22Rv1 (cell line): Measurements from ENCODE around the gene CPNE4.

Experiments used
- CTCF ChIP-seq: fragments of 450-650 bp; IDR thresholded peaks from 2 replicates; pipeline ENCODE4 v1.5.1; 2017; ENCODE audit warnings: mild to moderate bottlenecking
- ZFX ChIP-seq: fragments of 450-650 bp; IDR thresholded peaks from 2 replicates; pipeline ENCODE4 v1.6.1; 2017; ENCODE audit warnings: antibody characterized with exemption, borderline replicate concordance

DNA sequence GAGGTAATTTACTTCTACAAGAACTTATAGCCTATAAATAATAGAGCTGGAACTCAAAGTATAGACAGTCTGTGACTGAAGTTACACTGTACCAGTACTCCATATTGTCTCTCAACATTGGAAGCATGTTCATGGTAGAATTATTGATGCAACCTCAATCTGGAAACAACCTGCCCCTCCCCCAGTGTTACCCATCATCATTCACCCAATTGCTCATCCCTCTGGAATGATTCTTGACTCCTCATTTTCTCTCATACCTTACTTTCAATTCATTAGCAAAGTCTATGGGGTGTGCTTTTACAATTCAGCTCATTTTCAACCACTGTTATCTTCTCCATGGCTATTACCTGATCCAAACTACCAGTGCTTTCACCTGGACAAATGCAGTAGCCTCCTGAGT, 151.7 kb downstream of the CPNE4 start:
- TF ChIP-seq CTCF (no peak), ZFX (no peak)
